GM23338 (cell line): ENCODE measurements around the gene ARHGEF3. TPM values are rescaled to one million over a fixed set of nuclear protein-coding genes. Genes with fewer than 3 reads are reported as not detected.

Experiments
- ATAC-seq: fragments of 200-7000 bp; cut with Tn5 transposase; 3 replicates; pipeline ENCODE4 v1.9.1; 2020
- DNase-seq: peaks from one replicate; pipeline ENCODE4 v3.0.0-alpha.2; 2015; ENCODE audit warnings: low spot score
- H2AFZ ChIP-seq: fragments of 200-600 bp; sonication (generic); 2 replicates; pipeline ENCODE4 v1.8.0; 2016; ENCODE audit warnings: antibody characterized with exemption, mild to moderate bottlenecking, moderate library complexity
- H3F3A ChIP-seq: fragments of 200-600 bp; sonication (generic); replicated peaks from 2 replicates; pipeline ENCODE4 v1.8.0; 2017; ENCODE audit warnings: antibody characterized with exemption, mixed run types, low read depth
- H3K27ac ChIP-seq: fragments of 200-600 bp; sonication (generic); 2 replicates; pipeline ENCODE4 v1.6.1; 2016; ENCODE audit warnings: low read depth
- H3K27me3 ChIP-seq: fragments of 200-600 bp; sonication (generic); 2 replicates; pipeline ENCODE4 v1.8.0; 2016; ENCODE audit warnings: mild to moderate bottlenecking, mixed run types, moderate library complexity; ENCODE audit not compliant: insufficient read depth
- H3K36me3 ChIP-seq: fragments of 200-600 bp; sonication (generic); 2 replicates; pipeline ENCODE4 v1.8.0; 2016; ENCODE audit warnings: mild to moderate bottlenecking; ENCODE audit not compliant: insufficient read depth
- H3K4me1 ChIP-seq: fragments of 200-600 bp; sonication (generic); 2 replicates; pipeline ENCODE4 v1.8.0; 2016; ENCODE audit warnings: mild to moderate bottlenecking, moderate library complexity; ENCODE audit not compliant: insufficient read depth
- H3K4me2 ChIP-seq: fragments of 200-600 bp; sonication (generic); 2 replicates; pipeline ENCODE4 v1.7.1; 2017; ENCODE audit warnings: mixed run types
- H3K4me3 ChIP-seq: fragments of 200-600 bp; sonication (generic); 2 replicates; pipeline ENCODE4 v1.6.1; 2016; ENCODE audit warnings: mixed run types
- H3K79me2 ChIP-seq: fragments of 200-600 bp; sonication (generic); replicated peaks from 2 replicates; pipeline ENCODE4 v1.8.0; 2017; ENCODE audit warnings: mild to moderate bottlenecking; ENCODE audit not compliant: insufficient read depth
- H3K9me2 ChIP-seq: fragments of 200-600 bp; sonication (generic); 2 replicates; pipeline ENCODE4 v1.8.0; 2017; ENCODE audit not compliant: insufficient read depth
- H4K20me1 ChIP-seq: fragments of 200-600 bp; sonication (generic); replicated peaks from 2 replicates; pipeline ENCODE4 v1.8.0; 2017; ENCODE audit warnings: mild to moderate bottlenecking; ENCODE audit not compliant: insufficient read depth
- H3K27ac Mint-ChIP-seq: 2 replicates; pipeline ENCODE4 v1.8.0; 2020; ENCODE audit warnings: inconsistent platforms, mild to moderate bottlenecking, moderate library complexity, mixed read lengths
- H3K27me3 Mint-ChIP-seq: 3 replicates; pipeline ENCODE4 v1.8.0; 2022; ENCODE audit warnings: low read depth, mild to moderate bottlenecking, moderate library complexity, mixed read lengths, inconsistent platforms; ENCODE audit not compliant: insufficient read depth, poor library complexity
- H3K36me3 Mint-ChIP-seq: 3 replicates; pipeline ENCODE4 v1.8.0; 2021; ENCODE audit warnings: low read depth, mild to moderate bottlenecking, inconsistent platforms, moderate library complexity, mixed read lengths
- H3K4me1 Mint-ChIP-seq: 3 replicates; pipeline ENCODE4 v1.8.0; 2020; ENCODE audit warnings: mild to moderate bottlenecking, inconsistent platforms, mixed read lengths
- H3K4me3 Mint-ChIP-seq: 3 replicates; pipeline ENCODE4 v1.8.0; 2021; ENCODE audit warnings: moderate library complexity, mild to moderate bottlenecking, inconsistent platforms, mixed read lengths
- H3K9me3 Mint-ChIP-seq: 3 replicates; pipeline ENCODE4 v1.8.0; 2020; ENCODE audit warnings: moderate library complexity, mild to moderate bottlenecking, inconsistent platforms, mixed read lengths
- CREB1 ChIP-seq: fragments of 250-450 bp; sonication (Bioruptor Pico); IDR thresholded peaks from 2 replicates; pipeline ENCODE4 v1.5.0; 2020; ENCODE audit warnings: low read depth, mild to moderate bottlenecking, moderate library complexity
- ETS1 ChIP-seq: IDR thresholded peaks from 2 replicates; pipeline ENCODE4 v1.6.1; 2016; ENCODE audit warnings: antibody characterized with exemption
- EZH2 ChIP-seq: fragments of 200-600 bp; sonication (generic); IDR thresholded peaks from one replicate; pipeline ENCODE4 v1.8.0; 2017; ENCODE audit warnings: antibody characterized with exemption, mild to moderate bottlenecking, low read depth; ENCODE audit not compliant: unreplicated experiment
- EZH2phosphoT487 ChIP-seq: fragments of 200-600 bp; sonication (generic); IDR thresholded peaks from one replicate; pipeline ENCODE4 v1.8.1; 2018; ENCODE audit warnings: antibody characterized with exemption; ENCODE audit not compliant: unreplicated experiment
- POLR2AphosphoS5 ChIP-seq: IDR thresholded peaks from 2 replicates; pipeline ENCODE4 v1.6.1; 2016; ENCODE audit warnings: antibody characterized with exemption, low read depth
- STAT1 ChIP-seq: IDR thresholded peaks from one replicate; pipeline ENCODE4 v1.6.1; 2016; ENCODE audit warnings: antibody characterized with exemption; ENCODE audit not compliant: unreplicated experiment
- ZNF114 ChIP-seq: fragments of 250-450 bp; sonication (Bioruptor Pico); IDR thresholded peaks from 2 replicates; pipeline ENCODE4 v1.5.0; 2020; ENCODE audit warnings: mild to moderate bottlenecking, moderate library complexity
- ZNF331 ChIP-seq: fragments of 250-450 bp; sonication (Bioruptor Pico); IDR thresholded peaks from 2 replicates; pipeline ENCODE4 v1.5.0; 2020; ENCODE audit warnings: low read depth, mild to moderate bottlenecking, moderate library complexity
- polyA plus RNA-seq: library from polyadenylated mRNA; unstranded; fragments of >200 nt; fragmentation: Nextera tagmentation; extraction: Ambion mirVana; gene quantifications from 2 replicates; pipeline ENCODE4 v1.2.1, GENCODE V29; 2016
- total RNA-seq: library from RNA; depleted of rRNA; stranded (reverse); fragments of >200 nt; shearing (Covaris generic); gene quantifications from 2 replicates; pipeline ENCODE4 v1.2.3, GENCODE V29; 2014
- TF ChIP-seq, protein P1 (sequence below), 2 experiments: fragments of 200-600 bp in 1 of 2; sonication (generic) in 1 of 2; conservative IDR thresholded peaks; 2 replicates each; pipeline versions ENCODE4 v1.5.1 to v1.6.1; 2016 to 2017; ENCODE audit warnings: antibody characterized with exemption in 2 of 2, low read depth in 2 of 2, mild to moderate bottlenecking in 2 of 2, moderate library complexity in 1 of 2

ARHGEF3 gene
- total and polyA plus RNA-seq, 2 experiments from 2014 or later, result 5.0 to 5.1 TPM

GRCh38 chr3:56835650-56836227 is 34.0 kb upstream of the ARHGEF3 start:
- no peaks in the 10 kb centered on the region for H3K36me3 Mint-ChIP-seq
- Histone ChIP-seq H3F3A (no peaks in the 10 kb centered on the region), H3K4me2 (no peak overlapping the region), H3K36me3 (no peaks in the 10 kb centered on the region), H3K9me2 (no peaks in the 10 kb centered on the region), H3K4me1 (no peaks in the 10 kb centered on the region), H3K4me3 (no peak overlapping the region), H2AFZ (no peak overlapping the region), H3K79me2 (no peaks in the 10 kb centered on the region), H3K27me3 (no peaks in the 10 kb centered on the region), H3K27ac (no peak overlapping the region), H4K20me1 (no peaks in the 10 kb centered on the region)
- no peak overlapping the region for H3K4me3 Mint-ChIP-seq
- no peaks in the 10 kb centered on the region for H3K9me3 Mint-ChIP-seq
- DNase-seq (no peak), ATAC-seq (no peak)
- peaks cover 7% of the 10 kb centered on the region for H3K27me3 Mint-ChIP-seq
- no peak overlapping the region for H3K27ac Mint-ChIP-seq
- TF ChIP-seq EZH2 (no peak), CREB1 (no peak)
- peaks cover 11% of the 10 kb centered on the region; the same call in 2 of the 3 replicates for H3K4me1 Mint-ChIP-seq

GRCh38 chr3:56833536-56833935 is 31.8 kb upstream of the ARHGEF3 start:
- H3K4me1 ChIP-seq, result no peaks in the 10 kb centered on the region
- H3K4me3 Mint-ChIP-seq, result no peak overlapping the region
- no peaks in the 10 kb centered on the region for H3K79me2 ChIP-seq
- no peaks in the 10 kb centered on the region for H3K9me3 Mint-ChIP-seq
- H4K20me1 ChIP-seq, result no peaks in the 10 kb centered on the region
- no peaks in the 10 kb centered on the region for H3K27me3 ChIP-seq
- no peaks in the 10 kb centered on the region for H3K9me2 ChIP-seq
- no peak overlapping the region for H3K4me2 ChIP-seq
- H3F3A ChIP-seq, result no peaks in the 10 kb centered on the region
- no peaks in the 10 kb centered on the region for H3K36me3 ChIP-seq
- ATAC-seq (no peak), DNase-seq (no peak)
- peaks cover 5% of the 10 kb centered on the region for H3K27me3 Mint-ChIP-seq
- H3K36me3 Mint-ChIP-seq, result no peaks in the 10 kb centered on the region
- no peak overlapping the region for H2AFZ ChIP-seq
- no peak overlapping the region for H3K27ac ChIP-seq
- TF ChIP-seq ZNF331 (CRISPR knock-in tag), result no peak
- no peak for TF ChIP-seq EZH2phosphoT487
- TF ChIP-seq, protein P1, sequence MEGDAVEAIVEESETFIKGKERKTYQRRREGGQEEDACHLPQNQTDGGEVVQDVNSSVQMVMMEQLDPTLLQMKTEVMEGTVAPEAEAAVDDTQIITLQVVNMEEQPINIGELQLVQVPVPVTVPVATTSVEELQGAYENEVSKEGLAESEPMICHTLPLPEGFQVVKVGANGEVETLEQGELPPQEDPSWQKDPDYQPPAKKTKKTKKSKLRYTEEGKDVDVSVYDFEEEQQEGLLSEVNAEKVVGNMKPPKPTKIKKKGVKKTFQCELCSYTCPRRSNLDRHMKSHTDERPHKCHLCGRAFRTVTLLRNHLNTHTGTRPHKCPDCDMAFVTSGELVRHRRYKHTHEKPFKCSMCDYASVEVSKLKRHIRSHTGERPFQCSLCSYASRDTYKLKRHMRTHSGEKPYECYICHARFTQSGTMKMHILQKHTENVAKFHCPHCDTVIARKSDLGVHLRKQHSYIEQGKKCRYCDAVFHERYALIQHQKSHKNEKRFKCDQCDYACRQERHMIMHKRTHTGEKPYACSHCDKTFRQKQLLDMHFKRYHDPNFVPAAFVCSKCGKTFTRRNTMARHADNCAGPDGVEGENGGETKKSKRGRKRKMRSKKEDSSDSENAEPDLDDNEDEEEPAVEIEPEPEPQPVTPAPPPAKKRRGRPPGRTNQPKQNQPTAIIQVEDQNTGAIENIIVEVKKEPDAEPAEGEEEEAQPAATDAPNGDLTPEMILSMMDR (conservative IDR thresholded peaks at IDR 0.05; ENCODE audit: low read depth in 2 of 2), result no peak
- no peak for TF ChIP-seq ZNF114 (CRISPR knock-in tag)
- TF ChIP-seq POLR2AphosphoS5, result no peak
- TF ChIP-seq STAT1, result no peak
- TF ChIP-seq ETS1, result no peak
- H3K4me3 ChIP-seq, result no peak overlapping the region
- no peak overlapping the region for H3K27ac Mint-ChIP-seq
- H3K4me1 Mint-ChIP-seq, result peaks cover 7% of the 10 kb centered on the region; the same call in 2 of the 3 replicates
